LNCAP (cell line): ENCODE measurements around the gene LRRC56.

Source experiments
- CTCF ChIP-seq: fragments of 450-650 bp; IDR thresholded peaks from 2 replicates; pipeline ENCODE4 v1.5.1; 2017; ENCODE audit warnings: mild to moderate bottlenecking

Gene LRRC56

GRCh38 chr11:548700-549603 is 11.6 kb downstream of the LRRC56 start:
- no peak for TF ChIP-seq CTCF

GRCh38 chr11:550021-550745 is 12.9 kb downstream of the LRRC56 start:
- TF ChIP-seq CTCF = no peak

GRCh38 chr11:550746-551085 is 13.4 kb downstream of the LRRC56 start:
- no peak for TF ChIP-seq CTCF

GRCh38 chr11:551131-551530 is 13.8 kb downstream of the LRRC56 start:
- no peak for TF ChIP-seq CTCF

GRCh38 chr11:551596-551995 is 14.3 kb downstream of the LRRC56 start:
- TF ChIP-seq CTCF = no peak

- no peak for TF ChIP-seq CTCF
Observed at GRCh38 chr11:553083-553987, 16.0 kb downstream of the LRRC56 start.

- TF ChIP-seq CTCF = no peak
Observed at GRCh38 chr11:553988-554340, 16.6 kb downstream of the LRRC56 start.
